GM18873 (cell line): Measurements from ENCODE around the gene TRANK1.
"Not testable (repeated sequence)": the region's sequence is repeated elsewhere in the genome, so short reads cannot be mapped to it uniquely, and the experiment has no call there.

Experiments used
- ATAC-seq: cut with Tn5 transposase; IDR thresholded peaks from one replicate; pipeline ENCODE4 v1.9.1; 2021; ENCODE audit warnings: mild to moderate bottlenecking, moderate library complexity, moderate number of reproducible peaks; ENCODE audit not compliant: unreplicated experiment, low FRiP score

Gene TRANK1

DNA sequence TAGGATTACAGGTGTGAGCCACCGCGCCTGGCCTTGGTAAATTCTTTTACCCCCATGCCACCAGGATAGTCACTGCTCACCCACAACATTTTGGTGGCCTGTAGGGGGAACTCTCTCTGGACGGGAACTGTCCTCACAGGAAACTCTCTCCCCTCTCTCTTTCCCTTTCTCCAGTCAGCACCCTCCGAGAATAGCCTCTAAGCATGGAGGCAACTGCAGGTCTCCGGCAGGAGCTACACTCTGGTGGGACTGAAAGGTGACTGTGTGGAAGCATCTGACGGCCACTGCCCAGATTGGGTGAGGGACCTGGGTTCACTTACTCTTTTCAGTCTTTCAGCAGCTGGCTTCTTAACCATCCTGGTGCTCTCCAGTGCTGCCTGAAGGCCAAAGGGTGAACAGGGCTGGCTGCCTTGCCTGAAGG is 21.3 kb downstream of the TRANK1 start:
- no peak for ATAC-seq

DNA sequence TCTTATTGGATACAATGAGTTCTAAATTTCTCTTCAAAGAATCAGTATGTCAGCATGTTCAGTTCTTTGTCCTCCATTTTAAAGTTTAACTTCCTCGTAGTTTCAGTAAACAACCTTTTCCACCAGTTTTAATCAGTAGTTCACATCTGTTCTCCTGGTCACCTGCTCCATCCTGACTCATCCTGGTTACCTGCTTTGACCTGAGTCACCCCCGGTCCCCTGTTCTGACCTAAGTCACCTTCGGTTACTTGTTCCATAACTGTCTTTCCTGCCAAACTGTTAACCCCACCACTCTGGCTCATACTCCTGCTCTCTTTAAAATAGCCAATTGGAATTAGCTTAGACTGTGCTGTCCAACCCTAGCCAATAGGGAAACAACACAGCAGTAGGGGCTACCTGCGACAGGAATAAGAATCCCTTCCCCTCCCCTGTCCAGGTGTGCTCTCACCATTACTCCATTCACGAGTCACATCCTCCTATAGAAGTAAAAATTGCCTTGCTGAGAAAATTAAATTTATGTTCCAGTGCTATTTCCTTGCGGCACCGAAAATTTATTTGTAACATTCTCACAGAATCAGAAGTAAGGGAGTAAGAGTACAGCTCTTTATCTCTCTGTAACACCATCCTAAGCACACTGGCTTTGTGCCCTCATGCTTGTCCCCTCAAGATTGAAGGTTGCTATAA is 23.8 kb downstream of the TRANK1 start:
- ATAC-seq = no peak

DNA sequence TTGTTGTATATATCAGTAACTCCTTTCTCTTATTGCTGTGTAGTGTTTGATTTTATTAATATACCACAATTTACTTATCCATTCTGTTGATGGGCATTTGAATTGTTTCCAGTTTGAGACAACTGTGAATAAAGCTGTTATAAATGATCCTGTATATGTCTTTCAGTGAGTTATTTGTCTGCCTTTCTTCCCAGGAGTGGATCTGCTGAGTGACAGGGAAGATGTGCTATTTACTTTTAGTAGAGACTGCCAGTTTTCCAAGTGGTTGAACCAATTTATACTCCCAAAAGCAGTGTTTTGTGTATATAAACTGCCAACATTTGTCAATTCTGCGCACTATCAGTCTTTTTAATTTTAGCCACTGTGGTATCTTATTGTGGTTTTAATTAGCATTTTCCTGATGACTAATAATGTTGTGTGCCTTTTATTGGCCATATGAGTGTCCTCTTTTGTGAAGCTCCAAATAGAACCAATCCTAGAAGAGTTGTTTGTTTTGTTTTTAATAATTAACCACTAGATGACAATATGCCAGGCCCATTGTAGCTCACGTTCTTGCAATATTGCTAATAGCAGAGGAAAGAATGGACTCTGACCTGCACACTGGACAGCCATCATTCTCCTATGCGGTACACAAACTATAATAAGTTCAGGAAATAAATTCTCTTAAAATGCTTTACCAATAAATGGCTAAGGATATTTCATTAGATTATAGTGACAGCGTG is 25.3 kb downstream of the TRANK1 start:
- no peak for ATAC-seq

DNA sequence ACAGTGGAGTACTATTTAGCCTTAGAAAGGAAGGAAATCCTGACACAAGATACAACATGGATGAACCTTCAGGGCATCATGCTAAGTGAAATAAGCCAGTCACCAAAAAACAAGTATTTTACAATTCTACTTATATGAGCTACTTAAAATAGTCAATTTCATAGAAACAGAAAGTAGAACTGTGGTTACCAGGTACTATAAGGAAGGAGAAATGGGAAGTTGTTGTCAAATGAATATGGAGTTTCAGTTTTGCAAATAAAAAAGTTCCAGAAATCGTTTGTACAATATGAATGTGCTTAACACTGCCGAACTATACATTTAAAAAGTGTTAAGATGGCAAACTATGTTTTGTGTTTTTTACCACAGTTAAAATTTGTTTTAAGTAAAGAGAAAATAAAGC is 26.8 kb downstream of the TRANK1 start:
- peak; percentile 94 for ATAC-seq

- ATAC-seq = peak; percentile 98
These were observed 32.7 kb downstream of the TRANK1 start for GRCh38 chr3:36911990-36912804.

- ATAC-seq = no peak
These were observed 35.2 kb downstream of the TRANK1 start for GRCh38 chr3:36909666-36910065.

DNA sequence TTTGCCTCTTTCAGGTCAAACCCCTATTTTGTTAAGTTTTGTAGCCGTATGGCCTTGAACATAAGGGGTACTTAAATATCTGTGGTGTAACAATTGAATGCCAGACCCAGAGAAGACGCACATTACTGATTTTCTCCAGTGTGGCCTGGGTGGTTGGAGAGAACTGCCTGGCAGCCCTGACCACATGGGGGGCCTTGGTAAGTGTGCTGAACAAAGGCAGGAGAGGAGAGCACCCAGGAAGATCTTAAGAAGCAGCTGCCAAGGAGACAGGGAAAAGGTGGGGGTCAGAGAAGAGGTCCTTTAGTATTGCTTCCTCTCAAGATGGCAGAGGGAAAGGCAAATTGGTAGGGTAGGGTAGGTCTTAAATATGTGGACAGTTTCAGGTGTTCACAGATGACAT is 35.7 kb downstream of the TRANK1 start:
- ATAC-seq = no peak

DNA sequence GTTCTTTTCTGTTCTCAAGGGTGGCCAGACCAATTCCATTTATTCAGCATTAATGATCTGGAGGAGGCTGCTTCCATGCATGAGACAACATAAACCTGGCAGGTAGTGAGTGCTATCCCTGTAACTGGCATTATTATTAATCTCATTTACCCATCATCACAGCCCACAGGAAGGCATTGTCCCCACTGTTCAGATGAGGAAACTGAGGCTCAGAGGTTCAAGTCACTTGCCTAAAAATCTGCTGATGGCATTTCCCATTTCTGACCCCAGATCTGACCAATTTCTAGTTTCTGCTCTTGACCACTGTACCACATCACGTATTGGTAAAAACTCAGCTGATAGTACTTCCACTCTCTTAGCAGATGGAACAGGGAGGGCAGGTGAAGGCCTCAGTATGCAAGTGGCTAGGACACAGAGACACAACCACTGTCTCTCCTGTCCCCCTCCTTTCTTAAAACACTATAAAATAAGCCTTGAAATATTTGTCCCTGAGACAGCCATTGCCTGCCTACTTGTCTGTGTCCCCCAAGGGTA is 36.1 kb downstream of the TRANK1 start:
- no peak for ATAC-seq

DNA sequence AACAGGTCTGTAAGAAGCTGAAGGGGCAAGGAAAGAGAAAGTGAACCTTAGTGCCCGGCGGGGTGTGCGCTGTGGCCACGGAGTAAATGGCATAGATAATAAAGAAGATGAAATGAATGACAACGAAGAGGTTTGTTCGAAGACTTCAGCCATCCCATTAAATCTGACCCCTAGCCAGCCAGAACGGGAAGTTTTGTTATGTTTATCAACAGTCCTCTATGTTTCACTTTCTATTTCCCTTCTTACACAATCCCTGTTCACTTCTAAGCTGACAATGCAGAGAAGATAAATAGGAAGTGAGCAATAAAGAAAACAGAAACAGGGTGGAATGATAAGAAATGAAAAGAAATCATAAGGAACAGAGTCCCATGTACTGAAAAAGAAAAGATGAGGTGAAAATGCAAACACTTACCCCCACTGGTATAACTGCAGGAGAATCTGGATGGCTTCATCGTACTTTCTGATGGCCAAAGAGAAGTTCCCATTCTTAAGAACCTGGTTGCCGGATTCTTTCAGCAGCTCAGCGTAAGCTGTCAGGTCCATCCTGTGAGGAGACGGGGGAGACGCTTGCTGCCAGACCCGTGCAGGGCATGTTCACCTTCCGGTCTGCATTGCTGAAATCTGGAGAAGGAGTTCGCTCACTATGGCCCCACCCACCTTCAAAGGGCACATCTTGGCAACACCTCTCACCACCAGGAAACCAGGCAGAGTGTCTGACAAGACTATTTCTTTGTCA is 36.8 kb downstream of the TRANK1 start:
- no peak for ATAC-seq

- ATAC-seq = no peak
These were observed 38.2 kb downstream of the TRANK1 start for GRCh38 chr3:36906504-36907149.

DNA sequence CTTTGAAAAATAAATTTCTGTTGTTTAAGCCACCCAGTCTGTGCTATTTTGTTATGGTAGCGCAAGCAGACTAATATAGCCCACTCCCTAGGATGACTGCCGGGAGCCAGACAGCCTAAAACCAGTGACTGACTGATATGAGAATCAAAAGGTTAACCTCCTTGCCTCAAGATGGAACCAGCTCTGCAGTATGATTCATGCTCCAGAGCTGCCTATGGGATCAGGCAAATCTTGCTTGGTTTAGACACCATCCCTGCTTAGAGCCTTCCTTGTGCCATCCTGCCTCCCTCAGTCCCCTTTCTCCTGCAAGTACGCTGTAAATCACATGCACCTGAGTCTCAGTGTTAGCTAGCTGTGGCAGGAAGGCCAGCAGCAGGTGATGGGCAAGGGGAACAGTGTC is 39.3 kb downstream of the TRANK1 start:
- ATAC-seq = no peak

- no peak for ATAC-seq
These were observed 40.2 kb downstream of the TRANK1 start for GRCh38 chr3:36904641-36905040.

- not testable (repeated sequence) for ATAC-seq
These were observed 40.8 kb downstream of the TRANK1 start for GRCh38 chr3:36904065-36904464.

GRCh38 chr3:36903119-36903882 is 41.6 kb downstream of the TRANK1 start:
- no peak for ATAC-seq

DNA sequence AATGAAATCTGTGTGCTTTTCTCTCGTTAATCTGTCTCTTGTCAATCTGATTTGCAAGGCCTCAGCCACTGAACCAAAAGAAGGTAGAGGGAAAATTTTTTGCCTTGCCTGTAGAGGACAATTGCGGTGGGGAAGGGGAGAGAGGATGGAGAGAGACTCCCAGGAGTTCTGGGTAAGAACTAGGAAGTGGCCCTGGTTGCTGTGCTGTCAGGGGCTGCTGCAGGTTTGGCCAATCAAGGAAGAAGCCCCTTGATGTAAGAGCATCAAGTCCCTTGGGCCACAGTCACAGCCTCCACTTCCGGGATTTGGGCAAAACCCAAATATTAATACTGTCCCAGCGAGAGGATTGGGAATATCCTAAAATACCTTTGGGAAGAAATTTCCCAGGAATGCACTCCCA is 43.3 kb downstream of the TRANK1 start:
- ATAC-seq = no peak

DNA sequence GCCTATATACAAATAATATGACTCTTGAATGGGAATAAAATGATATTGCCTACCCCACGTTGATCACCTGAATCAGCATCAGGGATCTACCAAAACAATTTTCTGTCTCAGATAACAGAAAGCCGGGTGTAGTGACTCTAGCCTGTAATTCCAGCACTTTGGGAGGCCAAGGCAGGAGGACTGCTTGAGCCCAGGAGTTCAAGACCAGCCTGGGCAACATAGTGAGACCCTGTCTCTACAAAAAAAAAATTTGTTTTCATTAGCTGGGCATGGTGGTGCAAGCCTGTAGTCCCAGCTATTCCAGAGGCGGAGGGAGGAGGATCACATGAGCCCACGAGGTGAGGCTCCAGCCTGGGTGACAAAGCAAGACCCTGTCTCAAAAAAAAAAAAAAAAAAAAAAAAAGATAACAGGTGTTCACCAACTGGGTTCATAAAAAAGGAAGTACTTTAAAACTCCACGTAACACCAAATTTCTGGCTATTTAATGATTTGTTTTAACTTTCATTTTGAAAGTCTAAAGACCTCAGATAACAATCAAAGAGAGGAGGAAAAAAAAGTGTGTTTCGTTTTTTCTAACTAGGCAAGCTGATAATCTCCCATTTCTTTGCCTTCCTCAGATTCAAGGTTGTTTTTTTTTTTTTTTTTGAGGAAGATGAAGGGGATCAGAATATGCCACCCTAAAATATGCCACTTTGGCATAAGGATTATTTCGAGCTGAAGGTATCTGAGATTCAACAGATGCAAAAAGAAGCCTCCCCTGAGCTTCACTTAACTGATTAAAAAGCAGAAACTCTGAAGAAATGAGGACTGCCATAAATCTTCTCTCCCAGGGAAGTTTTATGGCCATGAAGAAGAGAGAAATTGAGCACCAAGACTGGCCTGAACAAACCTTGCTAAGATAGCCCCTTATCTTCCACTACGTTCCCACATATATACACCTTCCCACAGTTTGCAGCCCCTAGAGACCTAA is 44.1 kb downstream of the TRANK1 start:
- ATAC-seq = no peak

DNA sequence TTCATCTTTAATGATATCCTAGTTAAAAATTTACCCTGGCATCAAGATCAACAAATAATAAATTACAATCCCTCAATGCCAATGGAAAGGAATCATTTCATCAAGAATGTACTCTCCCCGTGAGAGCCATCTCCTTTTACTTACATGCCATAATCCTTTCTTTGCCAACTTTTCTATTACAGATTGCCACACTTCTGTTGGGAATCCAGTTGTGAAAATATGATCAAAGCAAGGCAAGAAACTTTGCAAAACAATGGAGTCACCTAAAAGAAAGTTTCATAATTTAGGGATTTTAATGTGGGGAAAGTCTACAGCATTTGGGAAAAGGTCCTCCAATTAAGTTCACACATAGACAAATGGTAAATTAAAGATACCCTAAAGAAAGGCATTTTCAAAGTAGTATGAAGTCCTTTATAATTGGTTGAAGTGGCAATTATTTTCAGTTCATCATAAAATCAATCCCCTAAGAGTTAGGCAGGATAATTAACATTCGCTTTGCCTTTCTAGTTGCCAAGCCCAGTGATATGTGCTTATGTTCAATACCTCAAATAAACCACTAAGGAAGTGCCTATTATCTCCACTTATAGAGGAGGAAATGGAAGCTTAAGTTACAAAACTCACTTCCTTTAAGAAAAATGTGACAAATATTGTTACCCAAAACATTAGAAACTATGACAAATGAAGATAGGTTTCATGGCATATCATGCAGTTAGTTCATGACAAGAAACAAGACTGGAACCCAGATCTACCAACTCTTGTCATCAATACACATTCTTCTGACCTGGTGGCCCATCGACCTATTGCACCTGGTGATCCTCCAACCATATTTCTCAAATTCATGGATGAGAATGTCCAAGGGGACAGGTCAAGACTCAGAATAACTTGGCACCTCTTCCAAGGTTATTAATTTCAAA is 49.1 kb downstream of the TRANK1 start:
- no peak for ATAC-seq
